ENCODE data around the gene USP53.
A peak's percentile ranks its signal among the peaks of the same experiment; 100 is the strongest.

Gene USP53

DNA sequence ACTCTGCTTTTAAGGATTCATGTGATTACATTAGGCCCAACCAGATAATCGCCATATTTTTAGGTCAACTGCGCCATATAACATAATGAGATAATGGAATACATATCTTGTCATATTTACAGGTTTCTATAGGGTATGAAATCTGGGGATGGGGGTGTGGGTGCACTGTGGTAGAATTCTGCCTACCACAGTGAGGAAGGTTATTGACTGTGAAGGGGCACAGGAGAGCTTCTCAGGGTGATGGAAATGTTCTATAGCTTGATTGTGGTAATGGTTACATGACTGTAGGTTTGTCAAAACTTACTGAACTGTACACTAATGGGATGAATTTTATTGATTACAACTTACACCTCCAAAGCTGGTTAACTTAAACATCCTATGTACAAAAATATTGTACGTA, 15.9 kb downstream of the USP53 start:
- H3K36me3 ChIP-seq (ENCODE audit: control insufficient read depth, insufficient read depth, low read length, severe bottlenecking): peaks cover 84% of the 10 kb centered on the region
- no peaks in the 10 kb centered on the region for H3K9me3 ChIP-seq (ENCODE audit: control insufficient read depth, low read length)
- H3K9ac ChIP-seq (ENCODE audit: low read length): peak overlapping the region; percentile 48
- no peaks in the 10 kb centered on the region for H3K27me3 ChIP-seq (replicated peaks; ENCODE audit: control insufficient read depth, insufficient read depth, low read length)
- H3K4me1 ChIP-seq (ENCODE audit: control insufficient read depth, insufficient read depth, low read length): peaks cover 19% of the 10 kb centered on the region
- DNase-seq (ENCODE audit: low read depth): no peak
- no peak overlapping the region for H3K4me3 ChIP-seq (ENCODE audit: low read length)

DNA sequence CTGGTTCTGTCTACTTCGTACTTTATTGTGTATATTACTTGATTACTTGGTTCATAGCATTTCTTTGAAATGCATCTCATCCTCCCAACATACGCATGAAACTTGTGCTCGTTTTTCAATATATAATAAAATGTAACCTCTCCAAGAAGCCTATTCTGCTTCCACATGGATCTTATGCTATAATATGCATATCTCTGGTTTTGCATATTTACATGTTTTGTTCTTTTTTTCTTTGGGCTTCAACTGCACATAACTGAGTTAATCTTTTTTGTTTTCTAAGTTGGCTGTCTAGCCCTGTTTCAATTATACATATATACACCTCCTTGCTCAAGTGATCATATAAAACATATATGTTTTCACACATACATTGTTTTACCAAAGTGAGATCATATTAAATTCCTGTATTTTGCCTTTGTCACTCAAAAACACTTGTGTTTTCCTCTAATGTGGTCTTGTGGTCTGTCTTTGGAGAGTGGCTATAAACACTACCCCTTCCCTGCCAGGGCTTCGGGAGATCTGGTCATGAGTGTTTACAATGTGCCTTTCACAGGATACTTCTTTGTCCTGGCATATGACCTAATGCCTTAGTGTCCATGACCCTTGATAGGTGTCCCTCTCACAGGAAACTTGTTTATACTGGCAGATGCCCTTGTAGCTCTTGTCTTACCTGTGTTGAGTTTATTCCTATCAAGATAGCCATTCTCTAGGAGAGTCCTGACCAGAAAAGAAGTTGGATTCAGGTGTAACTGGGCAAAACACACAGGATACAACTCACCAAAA, 17.6 kb downstream of the USP53 start:
- Histone ChIP-seq H3K4me1 (ENCODE audit: control insufficient read depth, insufficient read depth, low read length) (peaks cover 31% of the 10 kb centered on the region), H3K27me3 (replicated peaks; ENCODE audit: control insufficient read depth, insufficient read depth, low read length) (no peaks in the 10 kb centered on the region), H3K9ac (ENCODE audit: low read length) (no peak overlapping the region), H3K4me3 (ENCODE audit: low read length) (no peak overlapping the region), H3K36me3 (ENCODE audit: control insufficient read depth, insufficient read depth, low read length, severe bottlenecking) (peaks cover 82% of the 10 kb centered on the region), H3K9me3 (ENCODE audit: control insufficient read depth, low read length) (no peaks in the 10 kb centered on the region)
- DNase-seq (ENCODE audit: low read depth): no peak

DNA sequence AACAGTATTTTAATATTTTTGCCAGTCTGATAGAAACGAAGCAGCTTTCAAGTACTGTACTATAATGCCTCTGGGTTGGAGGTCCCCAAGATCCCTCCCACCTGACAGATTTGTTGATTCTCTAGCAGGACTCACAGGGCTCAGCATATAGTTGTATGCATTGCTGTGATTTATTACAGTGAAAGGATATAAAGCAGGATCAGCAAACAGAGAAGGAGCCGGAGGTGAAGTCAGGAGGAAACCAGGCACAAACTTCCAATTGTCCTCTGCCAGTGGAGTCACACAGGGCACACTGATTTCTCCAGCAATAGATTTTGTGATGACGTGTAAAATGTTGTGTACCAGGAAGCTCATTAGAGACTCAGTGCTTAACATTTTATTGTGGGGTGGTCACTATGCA, 19.0 kb downstream of the USP53 start:
- no peak for DNase-seq (ENCODE audit: low read depth)
- Histone ChIP-seq H3K36me3 (ENCODE audit: control insufficient read depth, insufficient read depth, low read length, severe bottlenecking) (peaks cover 84% of the 10 kb centered on the region), H3K27me3 (replicated peaks; ENCODE audit: control insufficient read depth, insufficient read depth, low read length) (no peaks in the 10 kb centered on the region), H3K9ac (ENCODE audit: low read length) (no peak overlapping the region), H3K4me3 (ENCODE audit: low read length) (no peak overlapping the region), H3K9me3 (ENCODE audit: control insufficient read depth, low read length) (no peaks in the 10 kb centered on the region), H3K4me1 (ENCODE audit: control insufficient read depth, insufficient read depth, low read length) (peaks cover 31% of the 10 kb centered on the region)

DNA sequence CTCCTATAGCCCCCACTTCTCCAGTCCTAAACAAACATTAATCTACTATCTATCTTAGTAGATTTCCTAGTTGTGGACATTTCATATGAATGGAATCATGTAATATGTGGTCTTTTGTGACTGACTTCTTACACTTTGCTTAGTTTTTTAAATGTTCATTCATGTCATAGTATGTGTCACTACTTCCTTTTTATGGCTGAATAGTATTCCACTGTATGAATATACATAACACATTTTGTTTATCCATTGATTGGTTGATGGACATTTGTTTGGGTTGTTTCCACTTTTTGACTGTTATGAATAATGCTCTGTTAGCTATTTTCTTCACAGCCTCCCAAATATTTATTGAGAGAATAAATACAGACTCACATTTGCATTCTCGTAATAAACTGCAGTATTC, 19.8 kb downstream of the USP53 start:
- Histone ChIP-seq H3K9ac (ENCODE audit: low read length) (no peak overlapping the region), H3K4me1 (ENCODE audit: control insufficient read depth, insufficient read depth, low read length) (peaks cover 29% of the 10 kb centered on the region), H3K27me3 (replicated peaks; ENCODE audit: control insufficient read depth, insufficient read depth, low read length) (no peaks in the 10 kb centered on the region), H3K4me3 (ENCODE audit: low read length) (no peak overlapping the region), H3K36me3 (ENCODE audit: control insufficient read depth, insufficient read depth, low read length, severe bottlenecking) (peaks cover 87% of the 10 kb centered on the region), H3K9me3 (ENCODE audit: control insufficient read depth, low read length) (no peaks in the 10 kb centered on the region)
- no peak for DNase-seq (ENCODE audit: low read depth)

DNA sequence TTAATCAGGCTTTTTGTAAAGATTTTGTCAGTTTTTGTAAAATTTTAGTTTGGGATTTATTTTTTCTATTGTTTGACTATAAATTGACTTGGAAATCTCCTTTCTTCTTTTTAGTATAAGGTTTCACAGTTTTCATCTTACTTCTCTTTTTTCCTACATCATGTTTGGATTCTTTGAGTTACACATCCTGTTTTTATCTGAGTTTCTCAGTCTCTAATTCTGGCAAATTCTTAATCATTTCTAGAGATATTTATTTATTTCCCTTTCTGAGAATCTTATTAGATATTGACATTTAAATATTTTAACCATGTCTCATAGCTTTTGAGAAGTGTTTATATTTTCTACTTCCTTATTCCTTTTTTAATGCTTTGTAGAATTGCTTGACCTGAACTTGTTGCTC, 20.7 kb downstream of the USP53 start:
- H3K4me3 ChIP-seq (ENCODE audit: low read length): peak overlapping the region; percentile 14
- no peaks in the 10 kb centered on the region for H3K27me3 ChIP-seq (replicated peaks; ENCODE audit: control insufficient read depth, insufficient read depth, low read length)
- H3K36me3 ChIP-seq (ENCODE audit: control insufficient read depth, insufficient read depth, low read length, severe bottlenecking): peaks cover 92% of the 10 kb centered on the region

DNA sequence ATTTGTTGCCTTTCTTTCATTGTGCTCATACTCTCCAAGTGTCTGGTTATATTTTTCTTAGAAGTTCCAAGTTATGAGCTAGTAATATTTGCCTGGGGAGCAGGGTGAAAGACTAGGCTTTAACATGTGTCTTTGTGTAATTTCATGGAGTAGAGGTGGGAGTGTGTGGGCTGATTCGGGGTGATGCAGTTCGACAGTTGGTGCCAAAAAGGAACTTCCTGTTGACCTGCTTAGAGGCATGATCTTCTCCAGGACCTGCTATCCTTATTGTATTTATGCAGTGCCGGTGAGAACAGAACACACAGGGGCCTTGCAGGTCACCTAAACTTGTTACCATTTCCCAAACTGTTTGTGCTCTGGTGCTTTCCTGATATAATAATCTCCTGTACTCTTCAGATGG, 21.2 kb downstream of the USP53 start:
- Histone ChIP-seq H3K9ac (ENCODE audit: low read length) (peak overlapping the region; percentile 8), H3K9me3 (ENCODE audit: control insufficient read depth, low read length) (no peaks in the 10 kb centered on the region), H3K36me3 (ENCODE audit: control insufficient read depth, insufficient read depth, low read length, severe bottlenecking) (peaks cover 92% of the 10 kb centered on the region), H3K27me3 (replicated peaks; ENCODE audit: control insufficient read depth, insufficient read depth, low read length) (no peaks in the 10 kb centered on the region), H3K4me3 (ENCODE audit: low read length) (peak overlapping the region; percentile 14), H3K4me1 (ENCODE audit: control insufficient read depth, insufficient read depth, low read length) (peaks cover 19% of the 10 kb centered on the region)
- DNase-seq (ENCODE audit: low read depth): no peak

More for the DNA sequence above, 20.7 kb downstream of the USP53 start:
- H3K4me1 ChIP-seq (ENCODE audit: control insufficient read depth, insufficient read depth, low read length): peaks cover 20% of the 10 kb centered on the region
- H3K9ac ChIP-seq (ENCODE audit: low read length): no peak overlapping the region
- no peak for DNase-seq (ENCODE audit: low read depth)
- H3K9me3 ChIP-seq (ENCODE audit: control insufficient read depth, low read length): no peaks in the 10 kb centered on the region

DNA sequence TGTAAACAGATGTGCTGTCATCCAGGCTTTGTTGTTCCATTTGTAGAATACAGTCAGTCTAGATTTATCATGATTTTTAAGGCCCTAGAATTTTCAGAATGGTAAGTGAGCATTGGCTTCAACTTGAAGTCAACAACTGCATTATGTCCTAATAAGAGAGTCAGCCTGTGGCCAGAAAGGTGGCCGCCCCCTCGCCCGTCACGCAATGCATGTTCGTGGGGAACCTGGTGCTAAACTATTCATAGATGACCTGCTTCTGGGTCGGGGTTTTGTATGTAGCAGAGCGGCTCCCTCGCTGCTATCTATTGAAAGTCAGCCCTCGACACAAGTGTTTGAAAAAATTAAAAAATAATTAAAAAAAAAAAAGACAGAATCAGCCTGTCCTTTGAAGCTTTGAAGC, 24.7 kb downstream of the USP53 start:
- Histone ChIP-seq H3K9ac (ENCODE audit: low read length) (no peak overlapping the region), H3K4me1 (ENCODE audit: control insufficient read depth, insufficient read depth, low read length) (peaks cover 33% of the 10 kb centered on the region), H3K27me3 (replicated peaks; ENCODE audit: control insufficient read depth, insufficient read depth, low read length) (no peaks in the 10 kb centered on the region), H3K36me3 (ENCODE audit: control insufficient read depth, insufficient read depth, low read length, severe bottlenecking) (peaks cover 92% of the 10 kb centered on the region), H3K9me3 (ENCODE audit: control insufficient read depth, low read length) (no peaks in the 10 kb centered on the region), H3K4me3 (ENCODE audit: low read length) (no peak overlapping the region)
- no peak for DNase-seq (ENCODE audit: low read depth)

DNA sequence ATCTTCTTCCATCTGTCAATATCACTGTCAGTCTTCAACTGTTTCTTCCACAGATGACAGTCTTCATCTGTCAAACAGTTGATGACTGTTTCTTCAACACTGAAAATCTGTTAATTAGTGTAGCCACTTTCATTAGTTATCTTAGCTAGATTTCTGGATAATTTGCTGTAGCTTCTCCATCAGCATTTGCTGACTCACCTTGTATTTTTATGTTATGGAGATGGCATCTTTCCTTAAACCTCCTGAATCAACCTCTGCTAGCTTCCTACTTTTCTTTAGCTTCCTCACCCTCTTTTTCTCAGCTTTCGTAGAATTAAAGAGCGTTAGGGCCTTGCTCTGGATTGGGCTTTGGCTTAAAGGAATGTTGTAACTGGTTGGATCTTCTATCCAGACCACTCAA, 25.1 kb downstream of the USP53 start:
- H3K4me3 ChIP-seq (ENCODE audit: low read length): no peak overlapping the region
- DNase-seq (ENCODE audit: low read depth): no peak
- no peaks in the 10 kb centered on the region for H3K27me3 ChIP-seq (replicated peaks; ENCODE audit: control insufficient read depth, insufficient read depth, low read length)
- no peaks in the 10 kb centered on the region for H3K9me3 ChIP-seq (ENCODE audit: control insufficient read depth, low read length)
- H3K4me1 ChIP-seq (ENCODE audit: control insufficient read depth, insufficient read depth, low read length): peaks cover 36% of the 10 kb centered on the region
- no peak overlapping the region for H3K9ac ChIP-seq (ENCODE audit: low read length)
- peaks cover 92% of the 10 kb centered on the region for H3K36me3 ChIP-seq (ENCODE audit: control insufficient read depth, insufficient read depth, low read length, severe bottlenecking)

DNA sequence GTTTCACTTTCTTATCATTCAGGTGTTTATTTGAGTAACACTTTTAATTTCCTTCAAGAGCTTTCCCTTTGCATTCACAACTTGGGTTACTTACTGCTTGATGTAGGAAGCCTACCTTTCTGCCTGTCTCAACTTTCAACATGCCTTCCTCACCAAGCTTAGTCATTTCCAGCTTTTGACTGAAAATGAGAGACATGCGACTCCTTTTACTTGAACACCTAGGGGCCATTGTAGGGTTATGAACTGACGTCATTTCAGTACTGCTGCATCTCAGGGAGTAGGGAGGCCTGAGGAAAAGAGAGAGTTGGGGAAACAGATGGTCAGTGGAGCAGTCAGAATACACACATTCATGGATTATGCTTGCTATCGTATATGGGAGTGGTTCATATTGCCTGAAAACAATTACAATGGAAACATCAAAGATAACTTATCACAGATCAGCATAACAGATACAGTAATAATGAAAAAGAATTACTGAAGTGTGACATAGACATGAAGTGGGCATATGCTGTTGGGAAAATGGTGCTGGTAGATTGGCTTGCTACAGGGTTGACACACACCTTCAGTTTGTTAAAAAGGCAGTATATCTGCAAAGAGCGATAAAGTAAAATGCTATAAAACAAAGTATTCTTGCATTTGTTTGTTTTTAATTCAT, 25.7 kb downstream of the USP53 start:
- H3K9ac ChIP-seq (ENCODE audit: low read length): no peak overlapping the region
- peaks cover 93% of the 10 kb centered on the region for H3K36me3 ChIP-seq (ENCODE audit: control insufficient read depth, insufficient read depth, low read length, severe bottlenecking)
- H3K4me1 ChIP-seq (ENCODE audit: control insufficient read depth, insufficient read depth, low read length): peaks cover 31% of the 10 kb centered on the region
- H3K9me3 ChIP-seq (ENCODE audit: control insufficient read depth, low read length): no peaks in the 10 kb centered on the region
- no peak for DNase-seq (ENCODE audit: low read depth)
- H3K4me3 ChIP-seq (ENCODE audit: low read length): no peak overlapping the region
- H3K27me3 ChIP-seq (replicated peaks; ENCODE audit: control insufficient read depth, insufficient read depth, low read length): no peaks in the 10 kb centered on the region

DNA sequence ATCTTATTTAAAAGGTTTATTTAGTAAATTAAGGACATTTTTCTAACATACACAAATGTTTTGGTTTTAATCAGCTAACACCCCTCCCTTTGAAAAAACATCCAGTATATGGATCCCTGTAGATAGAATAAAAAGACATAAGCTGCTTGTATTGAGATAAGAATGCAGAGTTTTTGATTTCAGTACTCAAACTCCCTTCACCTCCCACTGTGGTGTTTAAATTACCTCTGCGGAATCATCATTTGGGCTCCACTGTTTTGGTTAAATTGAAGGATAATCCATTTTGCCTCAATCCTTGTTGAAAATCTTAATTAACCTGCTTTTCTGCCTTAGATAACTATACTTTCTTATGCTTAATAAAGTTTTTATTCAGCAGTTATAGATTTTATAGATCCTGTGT, 27.6 kb downstream of the USP53 start:
- H3K9me3 ChIP-seq (ENCODE audit: control insufficient read depth, low read length): no peaks in the 10 kb centered on the region
- peaks cover 26% of the 10 kb centered on the region for H3K4me1 ChIP-seq (ENCODE audit: control insufficient read depth, insufficient read depth, low read length)
- no peaks in the 10 kb centered on the region for H3K27me3 ChIP-seq (replicated peaks; ENCODE audit: control insufficient read depth, insufficient read depth, low read length)
- H3K4me3 ChIP-seq (ENCODE audit: low read length): no peak overlapping the region
- H3K36me3 ChIP-seq (ENCODE audit: control insufficient read depth, insufficient read depth, low read length, severe bottlenecking): peaks cover 95% of the 10 kb centered on the region
- H3K9ac ChIP-seq (ENCODE audit: low read length): no peak overlapping the region
- no peak for DNase-seq (ENCODE audit: low read depth)

DNA sequence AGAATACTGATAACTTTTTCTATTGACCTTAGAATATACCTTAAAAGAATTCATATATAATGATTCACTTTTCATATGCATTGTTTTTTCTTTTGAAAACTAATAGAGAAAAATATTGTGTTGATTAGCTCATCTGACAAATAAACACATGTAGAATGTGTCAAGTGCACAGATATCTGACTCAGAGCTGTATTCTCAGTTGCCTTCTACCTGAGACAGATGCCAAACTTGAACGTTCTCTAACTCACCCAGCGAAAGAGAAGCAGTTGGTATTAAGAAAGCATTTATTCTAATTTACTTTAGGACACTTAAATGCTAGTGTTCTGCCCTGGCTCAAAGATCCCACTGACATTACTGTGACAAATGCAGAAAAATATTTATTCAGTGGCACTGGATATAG, 28.1 kb downstream of the USP53 start:
- Histone ChIP-seq H3K36me3 (ENCODE audit: control insufficient read depth, insufficient read depth, low read length, severe bottlenecking) (peaks cover 95% of the 10 kb centered on the region), H3K4me3 (ENCODE audit: low read length) (no peak overlapping the region)
- DNase-seq (ENCODE audit: low read depth): no peak

More for the DNA sequence above, 28.1 kb downstream of the USP53 start:
- Histone ChIP-seq H3K9me3 (ENCODE audit: control insufficient read depth, low read length) (no peaks in the 10 kb centered on the region), H3K9ac (ENCODE audit: low read length) (no peak overlapping the region), H3K4me1 (ENCODE audit: control insufficient read depth, insufficient read depth, low read length) (peaks cover 29% of the 10 kb centered on the region), H3K27me3 (replicated peaks; ENCODE audit: control insufficient read depth, insufficient read depth, low read length) (no peaks in the 10 kb centered on the region)
